Peyer's patch (tissue), 4 donors: ENCODE measurements around the gene MACROD2. TPM values are rescaled to one million over a fixed set of nuclear protein-coding genes. Genes with fewer than 3 reads are reported as not detected.
A peak's percentile ranks its signal among the peaks of the same experiment; 100 is the strongest.

Experiments
- DNase-seq, 3 donors: peaks; one replicate each; pipeline ENCODE4 v3.0.0-alpha.2; 2017 to 2019
- H3K27ac ChIP-seq, 4 donors: fragments of 200-600 bp; sonication (generic); one replicate each; pipeline ENCODE4 v1.5.1; 2016 to 2019
- H3K27me3 ChIP-seq, 2 donors: fragments of 200-600 bp; sonication (generic); one replicate each; pipeline ENCODE4 v1.5.1; 2019
- H3K36me3 ChIP-seq, 3 donors: fragments of 200-600 bp; sonication (generic); one replicate each; pipeline ENCODE4 v1.5.1; 2016 to 2019
- H3K4me1 ChIP-seq, 4 donors: fragments of 200-600 bp; sonication (generic); one replicate each; pipeline ENCODE4 v1.5.1; 2016 to 2019
- H3K4me3 ChIP-seq, 4 donors: fragments of 200-600 bp; sonication (generic); 1 replicate in 3 of 4; 2 replicates in 1 of 4; pipeline ENCODE4 v1.5.1; 2016 to 2019; ENCODE audit warnings: mild to moderate bottlenecking in 1 of 4
- H3K9me3 ChIP-seq, 4 donors: fragments of 200-600 bp; sonication (generic); one replicate each; pipeline ENCODE4 v1.5.1; 2016 to 2019; ENCODE audit warnings: mild to moderate bottlenecking in 1 of 4
- POLR2A ChIP-seq, 2 donors: fragments of 450-650 bp; IDR thresholded peaks; one replicate each; pipeline ENCODE4 v1.5.1; 2017; ENCODE audit warnings: antibody characterized with exemption in 2 of 2, mild to moderate bottlenecking in 2 of 2, moderate library complexity in 2 of 2
- total RNA-seq, 4 donors: library from RNA; depleted of rRNA; stranded (reverse); fragments of >200 nt; gene quantifications; one replicate each; pipeline ENCODE4 v1.1.0, GENCODE V29; 2016
- TF ChIP-seq, protein P1 (sequence below), 6 experiments: fragments of 450-650 bp in 4 of 6; fragments of 200-600 bp in 2 of 6; sonication (generic) in 1 of 6; IDR thresholded peaks; one replicate each; pipeline ENCODE4 v1.5.1; 2017 to 2019; ENCODE audit warnings: antibody characterized with exemption in 6 of 6, mild to moderate bottlenecking in 3 of 6, moderate library complexity in 1 of 6

Gene MACROD2
- total RNA-seq, 4 donors from 2014 or later, result 2.5 to 10.7 (median 6.5) TPM

DNA sequence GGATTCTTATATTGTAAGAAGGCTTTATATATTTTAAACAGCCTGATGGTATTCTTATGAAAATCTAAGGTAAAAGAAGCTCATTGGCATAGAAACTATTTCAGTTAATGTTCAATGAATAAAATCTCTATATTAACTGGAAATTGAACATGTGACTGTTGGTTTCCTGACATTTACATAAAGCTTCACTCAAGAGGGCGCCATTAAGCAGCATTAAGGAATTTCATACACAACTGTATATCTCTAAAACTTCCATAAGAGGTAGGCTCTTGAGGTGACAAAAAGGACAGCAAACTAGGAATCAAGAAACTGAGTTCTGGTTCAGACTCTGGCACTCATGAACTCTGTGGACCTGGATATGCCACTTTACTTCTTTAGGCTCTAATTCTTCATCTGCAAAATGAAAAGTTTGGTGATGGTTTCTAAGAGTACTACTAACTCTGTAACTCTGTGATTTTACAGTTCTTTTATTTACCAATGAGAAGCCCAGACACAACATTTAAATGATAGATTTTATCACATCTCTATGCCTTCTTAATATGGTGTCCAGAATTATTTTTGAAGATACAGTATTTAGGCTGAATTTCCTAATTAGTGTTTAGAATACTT, 194.6 kb downstream of the MACROD2 start:
- Histone ChIP-seq H3K27ac (no peak overlapping the region), H3K27me3 (no peaks in the 10 kb centered on the region), H3K4me1 (no peaks in the 10 kb centered on the region), H3K36me3 (no peaks in the 10 kb centered on the region), H3K4me3 (no peak overlapping the region), H3K9me3 (no peaks in the 10 kb centered on the region)
- DNase-seq, result no peak
- no peak for TF ChIP-seq POLR2A (IDR thresholded peaks at IDR 0.05)
- TF ChIP-seq, protein P1, sequence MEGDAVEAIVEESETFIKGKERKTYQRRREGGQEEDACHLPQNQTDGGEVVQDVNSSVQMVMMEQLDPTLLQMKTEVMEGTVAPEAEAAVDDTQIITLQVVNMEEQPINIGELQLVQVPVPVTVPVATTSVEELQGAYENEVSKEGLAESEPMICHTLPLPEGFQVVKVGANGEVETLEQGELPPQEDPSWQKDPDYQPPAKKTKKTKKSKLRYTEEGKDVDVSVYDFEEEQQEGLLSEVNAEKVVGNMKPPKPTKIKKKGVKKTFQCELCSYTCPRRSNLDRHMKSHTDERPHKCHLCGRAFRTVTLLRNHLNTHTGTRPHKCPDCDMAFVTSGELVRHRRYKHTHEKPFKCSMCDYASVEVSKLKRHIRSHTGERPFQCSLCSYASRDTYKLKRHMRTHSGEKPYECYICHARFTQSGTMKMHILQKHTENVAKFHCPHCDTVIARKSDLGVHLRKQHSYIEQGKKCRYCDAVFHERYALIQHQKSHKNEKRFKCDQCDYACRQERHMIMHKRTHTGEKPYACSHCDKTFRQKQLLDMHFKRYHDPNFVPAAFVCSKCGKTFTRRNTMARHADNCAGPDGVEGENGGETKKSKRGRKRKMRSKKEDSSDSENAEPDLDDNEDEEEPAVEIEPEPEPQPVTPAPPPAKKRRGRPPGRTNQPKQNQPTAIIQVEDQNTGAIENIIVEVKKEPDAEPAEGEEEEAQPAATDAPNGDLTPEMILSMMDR (IDR thresholded peaks at IDR 0.05), result peak in 4 of 6 experiments; percentile 7 to 67 (median 52)

DNA sequence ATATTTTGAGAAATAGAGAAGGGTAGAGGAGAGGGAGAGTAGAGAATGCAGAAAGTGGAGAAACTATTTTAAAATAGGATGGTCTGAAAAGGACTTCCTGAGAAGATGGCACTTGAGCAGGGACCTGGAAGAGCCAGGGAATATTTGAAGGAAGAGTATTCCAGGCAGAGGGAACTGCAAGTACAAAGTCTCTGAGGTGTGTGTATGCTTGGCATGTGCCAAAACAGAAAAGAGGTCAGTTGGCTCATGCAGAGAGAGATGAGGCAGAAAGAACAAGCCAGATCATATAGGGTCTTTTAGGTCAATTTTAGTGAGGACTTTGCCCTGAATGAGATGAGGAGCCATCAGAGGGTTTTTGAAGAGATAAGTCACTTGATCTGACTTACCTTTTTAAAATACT, 196.2 kb downstream of the MACROD2 start:
- H3K4me1 ChIP-seq, result no peaks in the 10 kb centered on the region
- no peaks in the 10 kb centered on the region for H3K27me3 ChIP-seq
- H3K27ac ChIP-seq, result no peak overlapping the region
- no peak overlapping the region for H3K4me3 ChIP-seq
- no peaks in the 10 kb centered on the region for H3K9me3 ChIP-seq
- TF ChIP-seq POLR2A (IDR thresholded peaks at IDR 0.05), result no peak
- TF ChIP-seq, protein P1 (IDR thresholded peaks at IDR 0.05), result no peak
- DNase-seq, result no peak
- H3K36me3 ChIP-seq, result no peaks in the 10 kb centered on the region

DNA sequence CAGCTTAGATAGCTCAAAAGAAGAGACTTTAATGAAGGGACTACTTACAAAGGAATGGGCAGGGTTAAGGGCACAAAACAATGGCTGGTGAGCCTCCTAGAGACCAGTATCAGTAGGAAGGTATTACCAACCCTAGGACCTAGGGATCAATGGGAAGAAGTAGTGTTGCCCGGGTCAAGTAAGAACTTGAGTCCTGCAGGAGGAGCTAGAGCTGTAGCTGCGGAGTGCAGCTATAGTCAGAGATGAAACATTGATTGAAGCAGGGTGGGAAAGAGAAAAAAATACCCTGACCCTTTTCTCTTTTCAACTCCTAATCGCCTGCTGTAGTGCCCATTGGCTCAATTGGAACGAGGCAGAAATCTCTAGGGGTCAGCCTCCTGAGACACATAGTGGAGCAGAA, 198.1 kb downstream of the MACROD2 start:
- Histone ChIP-seq H3K27ac (no peak overlapping the region), H3K4me3 (no peak overlapping the region), H3K36me3 (no peaks in the 10 kb centered on the region), H3K9me3 (no peaks in the 10 kb centered on the region), H3K27me3 (no peaks in the 10 kb centered on the region), H3K4me1 (no peaks in the 10 kb centered on the region)
- no peak for DNase-seq
- TF ChIP-seq, protein P1 (IDR thresholded peaks at IDR 0.05), result no peak
- TF ChIP-seq POLR2A (IDR thresholded peaks at IDR 0.05), result no peak

GRCh38 chr20:14193885-14194284, 198.6 kb downstream of the MACROD2 start:
- no peaks in the 10 kb centered on the region for H3K27me3 ChIP-seq
- H3K27ac ChIP-seq, result no peak overlapping the region
- H3K4me1 ChIP-seq, result no peaks in the 10 kb centered on the region
- H3K36me3 ChIP-seq, result no peaks in the 10 kb centered on the region
- H3K4me3 ChIP-seq, result no peak overlapping the region
- no peak for DNase-seq
- H3K9me3 ChIP-seq, result no peaks in the 10 kb centered on the region
- no peak for TF ChIP-seq POLR2A (IDR thresholded peaks at IDR 0.05)
- TF ChIP-seq, protein P1 (IDR thresholded peaks at IDR 0.05), result no peak

DNA sequence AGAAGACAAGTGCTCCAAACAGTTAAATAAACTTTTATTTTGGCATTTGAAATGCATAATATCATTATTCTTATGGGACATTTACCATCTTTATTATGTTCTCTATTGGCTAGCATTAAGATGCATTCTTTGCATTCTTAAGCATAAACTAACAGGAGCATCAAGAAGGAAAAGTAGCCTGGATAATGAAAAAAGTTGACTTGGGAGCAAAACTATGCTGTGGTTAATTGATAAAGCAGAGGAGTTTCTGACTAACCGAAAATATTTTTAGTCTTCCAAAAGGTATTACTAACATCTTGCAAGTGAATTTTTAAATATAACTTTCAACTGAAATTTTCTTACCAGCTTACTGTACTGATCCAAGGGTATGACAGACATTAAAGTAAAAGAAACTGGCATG, 201.8 kb downstream of the MACROD2 start:
- Histone ChIP-seq H3K36me3 (no peaks in the 10 kb centered on the region), H3K4me1 (no peaks in the 10 kb centered on the region), H3K4me3 (no peak overlapping the region), H3K9me3 (no peaks in the 10 kb centered on the region), H3K27me3 (no peaks in the 10 kb centered on the region), H3K27ac (no peak overlapping the region)
- TF ChIP-seq, protein P1 (IDR thresholded peaks at IDR 0.05), result no peak
- TF ChIP-seq POLR2A (IDR thresholded peaks at IDR 0.05), result no peak
- DNase-seq, result no peak

GRCh38 chr20:14198416-14198815, 203.1 kb downstream of the MACROD2 start:
- TF ChIP-seq, protein P1 (IDR thresholded peaks at IDR 0.05), result no peak
- TF ChIP-seq POLR2A (IDR thresholded peaks at IDR 0.05), result no peak
- DNase-seq, result no peak
- Histone ChIP-seq H3K4me1 (no peaks in the 10 kb centered on the region), H3K27ac (no peak overlapping the region), H3K27me3 (no peaks in the 10 kb centered on the region), H3K4me3 (no peak overlapping the region), H3K36me3 (no peaks in the 10 kb centered on the region), H3K9me3 (no peaks in the 10 kb centered on the region)
